ENCODE data around the gene CORO2B. TPM values are rescaled to one million over a fixed set of nuclear protein-coding genes. Genes with fewer than 3 reads are reported as not detected.

CORO2B gene
- total RNA-seq, 4 donors from 2014 or later: 1.3 to 3.3 (median 2.3) TPM

DNA sequence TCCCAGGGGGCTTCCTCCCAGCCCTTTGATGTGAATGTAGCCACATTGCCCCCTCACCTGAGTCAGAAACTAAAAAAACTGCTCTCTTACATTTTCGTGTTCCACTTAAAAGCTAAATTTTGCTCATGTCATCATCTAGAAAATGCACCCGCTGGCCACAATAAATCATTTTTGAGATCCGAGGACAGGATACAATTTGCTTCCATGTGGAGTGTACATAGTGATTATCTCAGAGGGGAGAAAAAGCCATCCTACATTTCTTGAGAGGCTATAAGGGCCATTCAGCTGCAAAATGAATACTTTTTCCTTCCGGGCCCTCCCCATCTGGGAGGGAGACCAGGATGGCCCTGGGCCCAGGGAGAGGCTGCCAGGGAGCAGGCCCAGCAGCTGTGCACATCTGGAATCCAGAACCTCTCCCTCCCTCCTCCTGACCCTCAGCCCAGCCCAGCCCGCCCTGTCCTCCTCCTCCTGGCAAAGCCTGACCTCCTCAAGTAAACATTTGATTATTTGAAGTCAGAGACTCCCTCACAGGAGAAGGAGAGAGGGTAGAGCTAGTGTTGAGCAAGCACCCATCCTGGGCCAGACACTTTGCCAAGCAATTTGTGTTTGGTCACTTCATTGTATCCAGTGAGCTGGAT lies 59.1 kb downstream of the CORO2B start:
- DNase-seq (ENCODE audit: low spot score in 2 of 2): peak; percentile 81 to 84
- Histone ChIP-seq H3K27ac (peak overlapping the region; percentile 12), H3K9me3 (no peaks in the 10 kb centered on the region), H3K36me3 (no peaks in the 10 kb centered on the region), H3K4me1 (peaks cover 69% of the 10 kb centered on the region), H3K4me3 (no peak overlapping the region), H3K27me3 (no peaks in the 10 kb centered on the region)
- TF ChIP-seq, protein P1, sequence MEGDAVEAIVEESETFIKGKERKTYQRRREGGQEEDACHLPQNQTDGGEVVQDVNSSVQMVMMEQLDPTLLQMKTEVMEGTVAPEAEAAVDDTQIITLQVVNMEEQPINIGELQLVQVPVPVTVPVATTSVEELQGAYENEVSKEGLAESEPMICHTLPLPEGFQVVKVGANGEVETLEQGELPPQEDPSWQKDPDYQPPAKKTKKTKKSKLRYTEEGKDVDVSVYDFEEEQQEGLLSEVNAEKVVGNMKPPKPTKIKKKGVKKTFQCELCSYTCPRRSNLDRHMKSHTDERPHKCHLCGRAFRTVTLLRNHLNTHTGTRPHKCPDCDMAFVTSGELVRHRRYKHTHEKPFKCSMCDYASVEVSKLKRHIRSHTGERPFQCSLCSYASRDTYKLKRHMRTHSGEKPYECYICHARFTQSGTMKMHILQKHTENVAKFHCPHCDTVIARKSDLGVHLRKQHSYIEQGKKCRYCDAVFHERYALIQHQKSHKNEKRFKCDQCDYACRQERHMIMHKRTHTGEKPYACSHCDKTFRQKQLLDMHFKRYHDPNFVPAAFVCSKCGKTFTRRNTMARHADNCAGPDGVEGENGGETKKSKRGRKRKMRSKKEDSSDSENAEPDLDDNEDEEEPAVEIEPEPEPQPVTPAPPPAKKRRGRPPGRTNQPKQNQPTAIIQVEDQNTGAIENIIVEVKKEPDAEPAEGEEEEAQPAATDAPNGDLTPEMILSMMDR (IDR thresholded peaks at IDR 0.05): no peak
- no peak for TF ChIP-seq POLR2AphosphoS5 (IDR thresholded peaks at IDR 0.05)
- TF ChIP-seq EP300 (IDR thresholded peaks at IDR 0.05): no peak
- TF ChIP-seq POLR2A (IDR thresholded peaks at IDR 0.05): no peak
- WGBS: 26% methylated on average over 5 of the region's 5 CpGs

DNA sequence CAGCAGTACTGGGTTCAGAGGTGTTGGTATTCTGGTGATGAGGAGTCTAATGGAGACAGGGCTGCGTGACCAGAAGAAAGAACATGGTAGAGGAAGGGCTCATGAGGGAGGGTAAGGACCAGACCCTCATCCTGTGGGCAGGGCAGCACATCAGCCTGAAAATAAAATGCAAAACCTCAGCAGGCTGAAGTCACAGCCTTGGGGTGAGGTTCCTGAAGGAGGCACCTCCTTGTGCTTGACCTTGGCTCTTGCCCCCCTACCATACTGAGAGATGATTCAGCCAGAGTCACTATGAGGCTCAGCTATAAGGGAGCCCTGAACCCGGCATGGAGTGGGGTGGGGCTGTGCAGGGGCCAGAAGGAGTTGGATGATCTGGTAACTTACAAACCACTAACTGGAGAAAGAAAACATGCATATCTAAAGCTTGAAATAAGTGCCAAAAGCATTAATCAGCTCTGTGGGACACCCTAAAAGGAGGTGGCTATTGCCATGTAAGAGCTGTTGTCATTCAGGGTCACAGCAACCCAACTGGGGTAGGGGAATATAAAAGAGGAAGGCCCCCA lies 60.2 kb downstream of the CORO2B start:
- Histone ChIP-seq H3K4me1 (peaks cover 73% of the 10 kb centered on the region), H3K4me3 (no peak overlapping the region), H3K9me3 (no peaks in the 10 kb centered on the region), H3K36me3 (no peaks in the 10 kb centered on the region), H3K27me3 (no peaks in the 10 kb centered on the region), H3K27ac (no peak overlapping the region)
- TF ChIP-seq, protein P1 (IDR thresholded peaks at IDR 0.05): no peak
- TF ChIP-seq POLR2A (IDR thresholded peaks at IDR 0.05) (no peak), EP300 (IDR thresholded peaks at IDR 0.05) (no peak), POLR2AphosphoS5 (IDR thresholded peaks at IDR 0.05) (no peak)
- no peak for DNase-seq (ENCODE audit: low spot score in 2 of 2)
- 55% methylated on average over 2 of the region's 2 CpGs for WGBS

DNA sequence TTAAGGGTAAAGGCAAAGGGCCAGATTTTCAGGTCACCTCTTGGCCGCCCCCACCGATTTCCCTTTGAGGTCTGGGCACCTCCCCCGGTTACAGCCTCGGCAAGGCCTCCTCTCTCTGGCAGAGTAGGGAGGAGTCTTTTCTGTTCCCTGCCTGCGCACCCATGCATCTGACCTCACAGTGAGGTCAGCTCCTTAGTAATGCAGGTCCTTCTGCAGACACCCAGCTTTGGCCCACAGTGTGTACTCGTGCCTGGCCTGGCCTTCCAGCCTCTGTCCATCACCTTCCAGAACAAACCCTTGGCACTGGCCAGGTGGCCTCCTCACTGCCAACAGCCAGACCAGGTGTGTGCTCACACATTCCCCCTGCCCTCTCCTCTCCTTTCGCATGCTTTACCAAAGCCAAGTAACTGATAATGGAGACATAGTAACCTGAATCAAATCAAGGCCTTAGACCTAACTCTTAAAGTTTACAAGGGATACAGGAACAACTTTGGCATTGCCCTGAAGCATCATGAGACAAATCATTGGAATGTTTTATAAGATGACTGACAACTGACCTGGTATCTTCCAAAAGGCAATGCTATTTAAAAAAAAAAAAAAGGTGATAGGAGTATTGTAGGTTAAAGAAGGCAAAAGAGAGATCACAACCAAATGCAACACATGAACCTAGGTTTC lies 61.3 kb downstream of the CORO2B start:
- H3K36me3 ChIP-seq: no peaks in the 10 kb centered on the region
- WGBS: 69% methylated on average over 7 of the region's 7 CpGs
- no peaks in the 10 kb centered on the region for H3K9me3 ChIP-seq
- H3K4me1 ChIP-seq: peaks cover 69% of the 10 kb centered on the region
- no peak overlapping the region for H3K4me3 ChIP-seq
- DNase-seq (ENCODE audit: low spot score in 2 of 2): no peak
- no peaks in the 10 kb centered on the region for H3K27me3 ChIP-seq
- H3K27ac ChIP-seq: no peak overlapping the region
- no peak for TF ChIP-seq POLR2A (IDR thresholded peaks at IDR 0.05)
- no peak for TF ChIP-seq EP300 (IDR thresholded peaks at IDR 0.05)
- no peak for TF ChIP-seq POLR2AphosphoS5 (IDR thresholded peaks at IDR 0.05)
- TF ChIP-seq, protein P1 (IDR thresholded peaks at IDR 0.05): no peak

DNA sequence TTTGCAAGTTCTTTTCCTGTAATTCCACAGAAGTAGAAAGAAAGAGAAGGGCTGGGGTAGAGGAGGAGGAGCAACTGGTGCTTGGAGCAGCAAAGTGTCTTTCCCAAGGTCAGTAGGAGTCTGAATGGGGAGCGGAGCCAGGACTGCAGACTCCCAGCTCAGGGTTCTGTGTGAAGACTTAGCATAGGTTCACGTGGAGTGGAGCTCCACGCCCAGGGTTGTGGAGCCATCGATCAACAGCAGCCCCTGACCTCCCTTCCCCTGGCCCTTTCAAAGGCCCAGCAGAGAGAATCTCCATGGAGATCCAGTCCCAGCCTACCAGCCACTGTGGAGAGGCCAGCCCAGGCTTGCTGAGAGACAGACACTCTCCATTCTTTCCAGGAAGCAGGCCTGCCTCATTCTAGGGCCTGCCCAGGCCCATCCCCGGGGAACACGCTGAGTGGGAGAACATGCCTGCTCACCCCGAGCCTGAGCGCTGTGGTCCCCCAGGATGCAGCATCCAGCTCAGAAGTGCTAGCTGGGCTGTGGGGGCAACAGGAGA lies 62.1 kb downstream of the CORO2B start:
- H3K36me3 ChIP-seq: no peaks in the 10 kb centered on the region
- TF ChIP-seq EP300 (IDR thresholded peaks at IDR 0.05): no peak
- TF ChIP-seq, protein P1 (IDR thresholded peaks at IDR 0.05): no peak
- no peak for TF ChIP-seq POLR2A (IDR thresholded peaks at IDR 0.05)
- TF ChIP-seq POLR2AphosphoS5 (IDR thresholded peaks at IDR 0.05): no peak
- 45% methylated on average over 7 of the region's 8 CpGs for WGBS
- H3K4me1 ChIP-seq: peaks cover 61% of the 10 kb centered on the region
- DNase-seq (ENCODE audit: low spot score in 2 of 2): peak in 1 of 2 donors; percentile 66
- H3K9me3 ChIP-seq: no peaks in the 10 kb centered on the region
- H3K27me3 ChIP-seq: no peaks in the 10 kb centered on the region
- no peak overlapping the region for H3K4me3 ChIP-seq
- peak overlapping the region; percentile 69 for H3K27ac ChIP-seq

DNA sequence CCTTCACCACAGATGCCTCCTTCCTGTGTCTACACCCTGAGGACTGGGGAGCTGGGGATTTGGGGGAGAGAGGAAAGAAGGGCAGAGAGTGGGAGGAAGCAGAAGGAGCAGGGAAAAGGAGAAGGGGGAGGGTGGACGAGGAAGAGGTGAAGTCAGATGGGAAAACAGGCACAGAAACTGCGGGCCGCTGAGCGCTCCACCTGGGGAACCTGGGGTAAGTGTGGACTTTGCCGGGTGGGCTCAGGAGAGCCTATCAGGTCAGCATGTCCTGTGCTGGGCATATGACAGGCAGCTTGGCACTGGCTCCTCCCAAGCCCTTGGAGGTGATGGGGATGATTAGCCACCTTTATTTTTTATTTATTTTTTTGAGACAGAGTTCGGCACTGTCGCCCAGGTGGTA lies 62.6 kb downstream of the CORO2B start:
- H3K4me1 ChIP-seq: peaks cover 55% of the 10 kb centered on the region
- no peak overlapping the region for H3K4me3 ChIP-seq
- 82% methylated on average over 7 of the region's 7 CpGs for WGBS
- DNase-seq (ENCODE audit: low spot score in 2 of 2): peak in 1 of 2 donors; percentile 52
- TF ChIP-seq POLR2AphosphoS5 (IDR thresholded peaks at IDR 0.05) (no peak), EP300 (IDR thresholded peaks at IDR 0.05) (no peak), POLR2A (IDR thresholded peaks at IDR 0.05) (no peak)
- TF ChIP-seq, protein P1 (IDR thresholded peaks at IDR 0.05): no peak
- no peaks in the 10 kb centered on the region for H3K9me3 ChIP-seq
- H3K36me3 ChIP-seq: no peaks in the 10 kb centered on the region
- no peaks in the 10 kb centered on the region for H3K27me3 ChIP-seq
- H3K27ac ChIP-seq: peak overlapping the region; percentile 69
